ENCODE data around the gene ESYT2.

DNA sequence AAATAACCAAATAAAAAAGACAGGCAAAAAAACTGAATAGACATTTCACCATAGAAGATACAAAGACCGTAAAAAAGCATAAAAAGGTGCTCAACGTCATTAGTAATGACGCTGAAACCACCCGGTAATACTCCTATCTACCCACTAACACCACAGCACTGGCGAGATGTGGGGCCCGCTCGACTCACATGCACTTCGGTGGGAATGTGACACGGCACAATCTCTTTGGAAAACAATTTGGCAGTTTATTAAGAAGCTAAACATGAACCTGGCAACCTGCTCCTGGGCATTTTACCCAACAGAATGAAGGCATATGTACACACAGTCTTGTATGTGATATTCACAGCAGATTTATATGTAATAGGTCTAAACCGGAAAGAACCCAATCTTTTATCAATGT, 81.9 kb downstream of the ESYT2 start:
- TF ChIP-seq, protein P1, sequence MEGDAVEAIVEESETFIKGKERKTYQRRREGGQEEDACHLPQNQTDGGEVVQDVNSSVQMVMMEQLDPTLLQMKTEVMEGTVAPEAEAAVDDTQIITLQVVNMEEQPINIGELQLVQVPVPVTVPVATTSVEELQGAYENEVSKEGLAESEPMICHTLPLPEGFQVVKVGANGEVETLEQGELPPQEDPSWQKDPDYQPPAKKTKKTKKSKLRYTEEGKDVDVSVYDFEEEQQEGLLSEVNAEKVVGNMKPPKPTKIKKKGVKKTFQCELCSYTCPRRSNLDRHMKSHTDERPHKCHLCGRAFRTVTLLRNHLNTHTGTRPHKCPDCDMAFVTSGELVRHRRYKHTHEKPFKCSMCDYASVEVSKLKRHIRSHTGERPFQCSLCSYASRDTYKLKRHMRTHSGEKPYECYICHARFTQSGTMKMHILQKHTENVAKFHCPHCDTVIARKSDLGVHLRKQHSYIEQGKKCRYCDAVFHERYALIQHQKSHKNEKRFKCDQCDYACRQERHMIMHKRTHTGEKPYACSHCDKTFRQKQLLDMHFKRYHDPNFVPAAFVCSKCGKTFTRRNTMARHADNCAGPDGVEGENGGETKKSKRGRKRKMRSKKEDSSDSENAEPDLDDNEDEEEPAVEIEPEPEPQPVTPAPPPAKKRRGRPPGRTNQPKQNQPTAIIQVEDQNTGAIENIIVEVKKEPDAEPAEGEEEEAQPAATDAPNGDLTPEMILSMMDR (IDR thresholded peaks at IDR 0.05) = no peak
- TF ChIP-seq MAX (IDR thresholded peaks at IDR 0.05; ENCODE audit: low read depth) (no peak), GABPA (IDR thresholded peaks at IDR 0.05; ENCODE audit: low read depth) (no peak), CHD2 (IDR thresholded peaks at IDR 0.05; ENCODE audit: low read length, partially characterized antibody) (no peak), EP300 (IDR thresholded peaks at IDR 0.05; ENCODE audit: borderline replicate concordance in 1 of 2, low read depth in 1 of 2, low read length in 1 of 2) (no peak)

All from SK-N-SH (cell line).